H1 (cell line): ENCODE results near the gene PFKP. TPM values are rescaled to one million over a fixed set of nuclear protein-coding genes. Genes with fewer than 3 reads are reported as not detected.

ENCODE experiments used
- CTCF ChIA-PET: fragments of 300-600 bp; sonication (Branson Sonifier 250); formaldehyde crosslinking; loops from one replicate; lab custom pipeline; 2021; ENCODE audit not compliant: partially characterized antibody; lab: Charles Lee
- POLR2A ChIA-PET: fragments of 300-600 bp; sonication (Branson Sonifier 250); formaldehyde crosslinking; loops from one replicate; lab custom pipeline; 2021; ENCODE audit warnings: inconsistent platforms; ENCODE audit not compliant: partially characterized antibody; lab: Charles Lee
- DNase-seq, 2 experiments: peaks; one replicate each; pipeline versions ENCODE4 v3.0.0 to v3.0.0-alpha.2; 2010 to 2022; ENCODE audit warnings: low spot score in 2 of 2, low read depth in 1 of 2, mixed read lengths in 1 of 2
- FAIRE-seq: peaks from 2 replicates; lab custom pipeline; 2011; peaks lifted over from hg19 to GRCh38; lab: Jason Lieb, UNC
- H2AFZ ChIP-seq: 2 replicates; pipeline ENCODE4 v1.8.1; 2012; ENCODE audit warnings: low read length, inconsistent platforms
- H2AK5ac ChIP-seq: 2 replicates; pipeline ENCODE4 v1.6.1; 2013; ENCODE audit warnings: low read depth, low read length
- H2BK120ac ChIP-seq: replicated peaks from 2 replicates; pipeline ENCODE3; 2013; ENCODE audit warnings: low read depth, low read length, inconsistent platforms
- H2BK12ac ChIP-seq: 2 replicates; pipeline ENCODE4 v1.6.1; 2013; ENCODE audit warnings: low read depth, low read length
- H2BK15ac ChIP-seq: 2 replicates; pipeline ENCODE4 v1.6.1; 2013; ENCODE audit warnings: low read length
- H2BK20ac ChIP-seq: 2 replicates; pipeline ENCODE4 v1.6.1; 2013; ENCODE audit warnings: low read length
- H2BK5ac ChIP-seq: 2 replicates; pipeline ENCODE4 v1.6.1; 2013; ENCODE audit warnings: low read depth, low read length
- H3K14ac ChIP-seq: 2 replicates; pipeline ENCODE4 v1.6.1; 2013; ENCODE audit warnings: inconsistent platforms; ENCODE audit not compliant: insufficient read length
- H3K18ac ChIP-seq: 2 replicates; pipeline ENCODE4 v1.6.1; 2013; ENCODE audit warnings: low read length; ENCODE audit errors: extremely low read depth
- H3K23ac ChIP-seq: 2 replicates; pipeline ENCODE4 v1.6.1; 2013; ENCODE audit warnings: inconsistent platforms; ENCODE audit not compliant: insufficient read length
- H3K23me2 ChIP-seq: 2 replicates; pipeline ENCODE4 v1.6.1; 2013; ENCODE audit warnings: low read depth, low read length
- H3K27ac ChIP-seq: 2 replicates; pipeline ENCODE4 v1.6.1; 2011; ENCODE audit warnings: low read depth, low read length, inconsistent platforms
- H3K27me3 ChIP-seq, 4 experiments: replicated peaks in 1 of 4; 1 replicate in 1 of 4; 2 replicates in 3 of 4; pipeline versions ENCODE4 v1.6.1 to v1.8.1; 2011 to 2013; ENCODE audit warnings: low read length in 3 of 4, mild to moderate bottlenecking in 3 of 4, inconsistent platforms in 2 of 4, mixed read lengths in 2 of 4, moderate library complexity in 1 of 4; ENCODE audit not compliant: control insufficient read depth in 3 of 4, insufficient read depth in 3 of 4; ENCODE audit errors: extremely low read depth in 1 of 4
- H3K36me3 ChIP-seq, 4 experiments: 2 replicates each; pipeline versions ENCODE4 v1.6.1 to v1.8.1; 2011 to 2013; ENCODE audit warnings: mild to moderate bottlenecking in 4 of 4, low read length in 3 of 4, moderate library complexity in 2 of 4, control low read depth in 1 of 4, inconsistent platforms in 1 of 4; ENCODE audit not compliant: insufficient read depth in 4 of 4, control insufficient read depth in 2 of 4
- H3K4ac ChIP-seq: replicated peaks from 2 replicates; pipeline ENCODE3; 2013; ENCODE audit warnings: low read length, low read depth, mixed read lengths, inconsistent platforms; ENCODE audit not compliant: insufficient read length
- H3K4me1 ChIP-seq, 4 experiments: replicated peaks in 1 of 4; 1 replicate in 1 of 4; 2 replicates in 3 of 4; pipeline versions ENCODE4 v1.6.1 to v1.8.1; 2011 to 2013; ENCODE audit warnings: low read length in 3 of 4, inconsistent platforms in 2 of 4, mixed read lengths in 1 of 4; ENCODE audit not compliant: insufficient read depth in 4 of 4, control insufficient read depth in 3 of 4
- H3K4me2 ChIP-seq, 2 experiments: 2 replicates each; pipeline versions ENCODE4 v1.6.1 to v1.8.1; 2011 to 2013; ENCODE audit warnings: low read depth in 2 of 2, low read length in 2 of 2, control low read depth in 1 of 2, inconsistent platforms in 1 of 2, mild to moderate bottlenecking in 1 of 2; ENCODE audit not compliant: insufficient read depth in 1 of 2
- H3K4me3 ChIP-seq, 4 experiments: fragments of 200-600, 300-600 bp in 1 of 4; sonication (generic), shearing (Covaris generic), sonication (Bioruptor Twin) in 1 of 4; 2 replicates each; pipeline versions ENCODE4 v1.5.1 to v1.8.1; 2011 to 2016; ENCODE audit warnings: low read length in 4 of 4, low read depth in 3 of 4, control low read depth in 2 of 4, inconsistent platforms in 2 of 4, mild to moderate bottlenecking in 2 of 4, mixed read lengths in 1 of 4, moderate library complexity in 1 of 4; ENCODE audit not compliant: insufficient read depth in 2 of 4; ENCODE audit errors: extremely low read depth in 1 of 4
- H3K56ac ChIP-seq: replicated peaks from 2 replicates; pipeline ENCODE3; 2013; ENCODE audit warnings: low read depth, mild to moderate bottlenecking, mixed read lengths, low read length, inconsistent platforms; ENCODE audit not compliant: insufficient read length
- H3K79me1 ChIP-seq: 2 replicates; pipeline ENCODE4 v1.6.1; 2013; ENCODE audit warnings: low read depth, low read length, control low read depth
- H3K79me2 ChIP-seq, 2 experiments: 2 replicates each; pipeline versions ENCODE4 v1.6.1 to v1.8.1; 2012 to 2013; ENCODE audit warnings: low read length in 2 of 2, mild to moderate bottlenecking in 2 of 2, inconsistent platforms in 1 of 2; ENCODE audit not compliant: insufficient read depth in 2 of 2, control insufficient read depth in 1 of 2
- H3K9ac ChIP-seq, 4 experiments: replicated peaks in 1 of 4; 1 replicate in 1 of 4; 2 replicates in 3 of 4; pipeline versions ENCODE4 v1.6.1 to v1.8.1; 2011 to 2013; ENCODE audit warnings: low read depth in 3 of 4, low read length in 3 of 4, control low read depth in 2 of 4, mild to moderate bottlenecking in 2 of 4, moderate library complexity in 2 of 4, inconsistent platforms in 1 of 4; ENCODE audit errors: extremely low read depth in 1 of 4
- H3K9me3 ChIP-seq, 2 experiments: 2 replicates each; pipeline versions ENCODE4 v1.6.1 to v1.8.1; 2012 to 2013; ENCODE audit warnings: mild to moderate bottlenecking in 2 of 2, moderate library complexity in 2 of 2, control low read depth in 1 of 2, inconsistent platforms in 1 of 2, low read depth in 1 of 2, low read length in 1 of 2, mixed read lengths in 1 of 2; ENCODE audit not compliant: insufficient read depth in 2 of 2
- H4K20me1 ChIP-seq, 2 experiments: replicated peaks in 1 of 2; 2 replicates each; pipeline versions ENCODE3 to v1.8.1; 2011 to 2013; ENCODE audit warnings: inconsistent platforms in 2 of 2, low read length in 2 of 2, mild to moderate bottlenecking in 1 of 2; ENCODE audit not compliant: insufficient read depth in 2 of 2, control insufficient read depth in 1 of 2
- H4K5ac ChIP-seq: 2 replicates; pipeline ENCODE4 v1.6.1; 2013; ENCODE audit warnings: low read length, low read depth, mixed read lengths, inconsistent platforms; ENCODE audit not compliant: insufficient read length
- H4K8ac ChIP-seq: 2 replicates; pipeline ENCODE4 v1.8.0; 2013; ENCODE audit warnings: mild to moderate bottlenecking, moderate library complexity, low read length, inconsistent platforms; ENCODE audit not compliant: insufficient read depth; ENCODE audit errors: extremely low read depth
- H4K91ac ChIP-seq: replicated peaks from 2 replicates; pipeline ENCODE3; 2013; ENCODE audit warnings: low read length, mixed read lengths, inconsistent platforms; ENCODE audit not compliant: insufficient read length
- CEBPB ChIP-seq: IDR thresholded peaks from 2 replicates; pipeline ENCODE4 v1.6.1; 2012; ENCODE audit warnings: low read depth, low read length
- CHD1 ChIP-seq: IDR thresholded peaks from 2 replicates; pipeline ENCODE4 v1.6.1; 2012; ENCODE audit warnings: low read depth, low read length, improper control_type of control experiment
- CTBP2 ChIP-seq: IDR thresholded peaks from 2 replicates; pipeline ENCODE4 v1.7.0; 2011; ENCODE audit warnings: borderline replicate concordance, mild to moderate bottlenecking, moderate library complexity, mixed read lengths, low read length; ENCODE audit not compliant: insufficient read depth, insufficient read length
- E2F6 ChIP-seq: IDR thresholded peaks from 2 replicates; pipeline ENCODE4 v1.6.1; 2012; ENCODE audit warnings: inconsistent platforms
- EP300 ChIP-seq, 2 experiments: IDR thresholded peaks; 1 replicate in 1 of 2; 2 replicates in 1 of 2; pipeline ENCODE4 v1.6.1; 2011 to 2012; ENCODE audit warnings: low read depth in 2 of 2, low read length in 2 of 2, mild to moderate bottlenecking in 2 of 2, borderline replicate concordance in 1 of 2, inconsistent platforms in 1 of 2, moderate library complexity in 1 of 2
- GABPA ChIP-seq: IDR thresholded peaks from 2 replicates; pipeline ENCODE4 v1.6.1; 2011; ENCODE audit warnings: mild to moderate bottlenecking, low read length, moderate library complexity, borderline replicate concordance; ENCODE audit not compliant: insufficient read depth
- KDM1A ChIP-seq: fragments of 200-600, 300-600 bp; sonication (generic); IDR thresholded peaks from 2 replicates; pipeline ENCODE4 v1.7.1; 2016; ENCODE audit warnings: mild to moderate bottlenecking, low read length, borderline replicate concordance
- NRF1 ChIP-seq: IDR thresholded peaks from 2 replicates; pipeline ENCODE4 v1.6.1; 2011; ENCODE audit warnings: mild to moderate bottlenecking, low read depth, low read length, improper control_type of control experiment
- RFX5 ChIP-seq: IDR thresholded peaks from 2 replicates; pipeline ENCODE4 v1.6.1; 2011; ENCODE audit warnings: low read depth, low read length, improper control_type of control experiment, borderline replicate concordance
- SP1 ChIP-seq: IDR thresholded peaks from 2 replicates; pipeline ENCODE4 v1.6.1; 2011; ENCODE audit warnings: low read depth, low read length
- SUZ12 ChIP-seq: fragments of 200-600 bp; sonication (generic); IDR thresholded peaks from 2 replicates; pipeline ENCODE4 v1.6.1; 2012; ENCODE audit warnings: mild to moderate bottlenecking, inconsistent platforms, low read length, moderate library complexity, mixed read lengths
- TAF7 ChIP-seq: optimal IDR thresholded peaks from 2 replicates; pipeline ENCODE3; 2011; ENCODE audit warnings: low read depth, mild to moderate bottlenecking, inconsistent platforms, low read length, moderate library complexity, borderline replicate concordance
- TCF12 ChIP-seq: IDR thresholded peaks from 2 replicates; pipeline ENCODE4 v1.6.1; 2011; ENCODE audit warnings: low read depth, mild to moderate bottlenecking, low read length
- ZNF274 ChIP-seq: IDR thresholded peaks from 2 replicates; pipeline ENCODE4 v1.7.0; 2012; ENCODE audit warnings: low read length, borderline replicate concordance; ENCODE audit errors: extremely low read depth
- WGBS, 2 experiments: shearing (Covaris generic) in 1 of 2; methylation state at CpG; one replicate each; pipeline versions ENCODE4 v1.1.6 to v1.1.7; 2013 to 2015; ENCODE audit warnings: low lambda C conversion rate in 2 of 2, mixed read lengths in 2 of 2, inconsistent platforms in 1 of 2, low coverage in 1 of 2, missing lambda C conversion rate in 1 of 2; ENCODE audit not compliant: insufficient replicate concordance in 2 of 2, insufficient coverage in 1 of 2, insufficient read length in 1 of 2; ENCODE audit errors: extremely low coverage in 1 of 2, missing lambda C conversion rate in 1 of 2; 5-methylcytosine and 5-hydroxymethylcytosine counted together
- polyA plus RNA-seq, 7 experiments: library from polyadenylated mRNA; depleted of rRNA in 3 of 7; stranded (reverse) in 5 of 7; unstranded in 2 of 7; fragments of >200 nt in 5 of 7; fragments of 200-250 nt in 2 of 7; gene quantifications; 1 replicate in 5 of 7; 2 replicates in 1 of 7; 4 replicates in 1 of 7; pipeline versions ENCODE4 v1.2.1 to v1.2.3, GENCODE V29; 2011 to 2013; ENCODE audit warnings: missing spikeins in 2 of 7, mixed read lengths in 2 of 7
- total RNA-seq: library from RNA; stranded (reverse); fragmentation: NEBNext Ultra II Directional; extraction: Animal tissue kit (Norgen Biotek cat#: 25700); gene quantifications from 2 replicates; pipeline ENCODE4 v1.2.1, GENCODE V29; 2021

The PFKP gene
- total and polyA plus RNA-seq, 2 of the 8 experiments (the other 6 are each of a cell fraction or from before 2014, with no cell fraction given) = 51.2 to 128 TPM

GRCh38 chr10:3145366-3145765, 78.0 kb downstream of the PFKP start:
- no peak overlapping the region for H3K4me2 ChIP-seq
- H3K9me3 ChIP-seq = no peaks in the 10 kb centered on the region
- H3K4me1 ChIP-seq = no peaks in the 10 kb centered on the region
- no peak overlapping the region for H3K14ac ChIP-seq
- H2AFZ ChIP-seq = no peak overlapping the region
- peaks cover 0 to 2% of the 10 kb centered on the region in 2 experiments for H4K20me1 ChIP-seq
- H4K91ac ChIP-seq = no peak overlapping the region
- H3K18ac ChIP-seq = no peak overlapping the region
- H2BK20ac ChIP-seq = no peak overlapping the region
- ChIA-PET CTCF (no interaction called here), POLR2A (interaction anchor here (1.3 kb wide), 1 partner anchor 9 kb away, joined by 7 read pairs; no protein-coding TSS in a partner anchor)
- H3K27ac ChIP-seq = no peak overlapping the region
- H3K27me3 ChIP-seq = no peaks in the 10 kb centered on the region
- no peaks in the 10 kb centered on the region for H3K23me2 ChIP-seq
- H3K36me3 ChIP-seq = peaks cover 2 to 22% (median 10%) of the 10 kb centered on the region in 4 experiments; a peak in 5 of 8 replicates
- no peaks in the 10 kb centered on the region for H3K79me1 ChIP-seq
- no peak overlapping the region for H4K8ac ChIP-seq
- no peak overlapping the region for H2BK15ac ChIP-seq
- H3K23ac ChIP-seq = no peak overlapping the region
- H2BK5ac ChIP-seq = no peak overlapping the region
- H2BK12ac ChIP-seq = no peak overlapping the region
- no peak overlapping the region for H2AK5ac ChIP-seq
- TF ChIP-seq CEBPB (no peak), ZNF274 (no peak), CTBP2 (no peak), NRF1 (no peak), SP1 (no peak), KDM1A (no peak), TCF12 (no peak), GABPA (no peak), TAF7 (no peak), RFX5 (no peak), E2F6 (no peak), SUZ12 (no peak), EP300 (IDR thresholded peaks at IDR 0.05; ENCODE audit: borderline replicate concordance in 1 of 2, low read depth in 2 of 2, low read length in 2 of 2) (no peak), CHD1 (no peak)
- FAIRE-seq (no peak), DNase-seq (no peak)
- no peak overlapping the region for H3K4ac ChIP-seq
- no peak overlapping the region for H2BK120ac ChIP-seq
- no peak overlapping the region for H4K5ac ChIP-seq
- no peaks in the 10 kb centered on the region for H3K79me2 ChIP-seq
- 97% methylated on average over 18 of the region's 18 CpGs; no CpG with 5 or more reads in 1 of the 2 experiments for WGBS, 2 experiments
- no peak overlapping the region for H3K9ac ChIP-seq
- no peak overlapping the region for H3K4me3 ChIP-seq
- no peak overlapping the region for H3K56ac ChIP-seq
